ENCODE data around the gene NIM1K.
"Not testable (repeated sequence)": the region's sequence is repeated elsewhere in the genome, so short reads cannot be mapped to it uniquely, and the experiment has no call there.

Gene NIM1K

GRCh38 chr5:43320846-43321245, 128.8 kb downstream of the NIM1K start:
- no peak for DNase-seq

GRCh38 chr5:43323488-43323887, 131.5 kb downstream of the NIM1K start:
- DNase-seq: not testable (repeated sequence)

- not testable (repeated sequence) for DNase-seq
These were observed 133.6 kb downstream of the NIM1K start for GRCh38 chr5:43325624-43326023.
